HEK293 (cell line): Measurements from ENCODE around the gene CLIC4.

Source experiments
- CTCF ChIA-PET: fragments of 350-600 bp; formaldehyde crosslinking; extraction: SDS; loops from one replicate; lab custom pipeline; 2021; ENCODE audit warnings: antibody characterized with exemption; lab: Yijun Ruan, JAX
- POLR2A ChIA-PET: fragments of 300-600 bp; formaldehyde crosslinking; extraction: SDS; loops from one replicate; lab custom pipeline; 2020; ENCODE audit warnings: antibody characterized with exemption, inconsistent platforms; lab: Yijun Ruan, JAX
- H3K27ac ChIP-seq: fragments of 200-500 bp; sonication (Bioruptor generic); 2 replicates; pipeline ENCODE4 v1.5.1; 2014; ENCODE audit warnings: low read depth, low read length, control low read depth, inconsistent platforms; ENCODE audit errors: extremely low read depth
- H3K36me3 ChIP-seq, 2 experiments: fragments of 200-500 bp in 1 of 2; sonication (Bioruptor generic) in 1 of 2; 1 replicate in 1 of 2; 2 replicates in 1 of 2; pipeline ENCODE4 v1.5.1; 2014 to 2017; ENCODE audit warnings: inconsistent platforms in 2 of 2, low read length in 2 of 2; ENCODE audit not compliant: control insufficient read depth in 2 of 2, insufficient read depth in 1 of 2
- H3K4me1 ChIP-seq: fragments of 200-500 bp; sonication (Bioruptor generic); 2 replicates; pipeline ENCODE4 v1.5.1; 2014; ENCODE audit warnings: mild to moderate bottlenecking, low read length, inconsistent platforms; ENCODE audit not compliant: control insufficient read depth, insufficient read depth
- H3K4me3 ChIP-seq: 2 replicates; pipeline ENCODE4 v1.5.1; 2011; ENCODE audit warnings: low read depth, mild to moderate bottlenecking, control low read depth, low read length, moderate library complexity
- H3K9me3 ChIP-seq: fragments of 200-500 bp; sonication (Bioruptor generic); 2 replicates; pipeline ENCODE4 v1.5.1; 2014; ENCODE audit warnings: low read depth, low read length, inconsistent platforms; ENCODE audit not compliant: control insufficient read depth, insufficient read depth
- CTCF ChIP-seq: fragments of 450-650 bp; formaldehyde crosslinking; IDR thresholded peaks from 2 replicates; pipeline ENCODE4 v1.5.1; 2016; ENCODE audit warnings: missing biosample characterization, missing genetic modification characterization
- GLI4 ChIP-seq: fragments of 450-650 bp; formaldehyde crosslinking; IDR thresholded peaks from 2 replicates; pipeline ENCODE4 v1.5.1; 2016; ENCODE audit warnings: missing biosample characterization, missing genetic modification characterization
- INSM2 ChIP-seq: fragments of 450-650 bp; formaldehyde crosslinking; IDR thresholded peaks from 2 replicates; pipeline ENCODE4 v1.5.1; 2016; ENCODE audit warnings: missing biosample characterization, missing genetic modification characterization
- MEIS1 ChIP-seq: sonication (generic); formaldehyde crosslinking; IDR thresholded peaks from 2 replicates; pipeline ENCODE4 v1.8.1; 2022; ENCODE audit warnings: missing genetic modification reagents, mild to moderate bottlenecking, borderline replicate concordance
- MYNN ChIP-seq: fragments of 450-650 bp; formaldehyde crosslinking; IDR thresholded peaks from 2 replicates; pipeline ENCODE4 v1.5.1; 2016; ENCODE audit warnings: missing biosample characterization, missing genetic modification characterization, borderline replicate concordance
- PBX3 ChIP-seq: sonication (generic); formaldehyde crosslinking; IDR thresholded peaks from 2 replicates; pipeline ENCODE4 v1.8.1; 2022; ENCODE audit warnings: mild to moderate bottlenecking, moderate library complexity, missing genetic modification reagents
- PRDM1 ChIP-seq: fragments of 450-650 bp; formaldehyde crosslinking; IDR thresholded peaks from 2 replicates; pipeline ENCODE4; 2016; ENCODE audit warnings: missing biosample characterization, missing genetic modification characterization
- PRDM10 ChIP-seq: fragments of 450-650 bp; formaldehyde crosslinking; IDR thresholded peaks from 2 replicates; pipeline ENCODE4 v1.5.1; 2016; ENCODE audit warnings: missing biosample characterization, missing genetic modification characterization
- PRDM6 ChIP-seq: fragments of 450-650 bp; formaldehyde crosslinking; IDR thresholded peaks from 2 replicates; pipeline ENCODE4 v1.5.1; 2017; ENCODE audit warnings: missing biosample characterization, missing genetic modification characterization
- SCRT1 ChIP-seq: fragments of 450-650 bp; formaldehyde crosslinking; IDR thresholded peaks from 2 replicates; pipeline ENCODE4 v1.5.1; 2016; ENCODE audit warnings: missing biosample characterization, missing genetic modification characterization, borderline replicate concordance
- ZBTB17 ChIP-seq: fragments of 450-650 bp; formaldehyde crosslinking; IDR thresholded peaks from 2 replicates; pipeline ENCODE4 v1.5.1; 2016; ENCODE audit warnings: missing biosample characterization, missing genetic modification characterization
- ZFP3 ChIP-seq: fragments of 450-650 bp; formaldehyde crosslinking; IDR thresholded peaks from 2 replicates; pipeline ENCODE4 v1.5.1; 2016; ENCODE audit warnings: low read depth, missing biosample characterization, missing genetic modification characterization
- ZNF121 ChIP-seq: fragments of 450-650 bp; formaldehyde crosslinking; IDR thresholded peaks from 2 replicates; pipeline ENCODE4 v1.5.1; 2016; ENCODE audit warnings: missing biosample characterization, missing genetic modification characterization
- ZNF174 ChIP-seq: fragments of 450-650 bp; formaldehyde crosslinking; IDR thresholded peaks from 2 replicates; pipeline ENCODE4 v1.5.0; 2017; ENCODE audit warnings: missing biosample characterization, mild to moderate bottlenecking, missing genetic modification characterization
- ZNF211 ChIP-seq: fragments of 450-650 bp; formaldehyde crosslinking; IDR thresholded peaks from 2 replicates; pipeline ENCODE4 v1.5.1; 2016; ENCODE audit warnings: low read depth, missing biosample characterization, missing genetic modification characterization
- ZNF311 ChIP-seq: fragments of 450-650 bp; formaldehyde crosslinking; IDR thresholded peaks from 2 replicates; pipeline ENCODE4 v1.5.1; 2017; ENCODE audit warnings: missing biosample characterization, missing genetic modification characterization, borderline replicate concordance
- ZNF529 ChIP-seq: fragments of 450-650 bp; formaldehyde crosslinking; IDR thresholded peaks from 2 replicates; pipeline ENCODE4 v1.5.1; 2017; ENCODE audit warnings: missing genetic modification characterization, missing biosample characterization; ENCODE audit not compliant: insufficient replicate concordance
- ZNF555 ChIP-seq: fragments of 450-650 bp; formaldehyde crosslinking; conservative IDR thresholded peaks from 2 replicates; pipeline ENCODE4 v1.5.1; 2017; ENCODE audit warnings: missing biosample characterization, mild to moderate bottlenecking, missing genetic modification characterization, inconsistent platforms
- ZNF600 ChIP-seq: fragments of 450-650 bp; formaldehyde crosslinking; IDR thresholded peaks from 2 replicates; pipeline ENCODE4 v1.5.1; 2016; ENCODE audit warnings: missing biosample characterization, missing genetic modification characterization
- ZNF670 ChIP-seq: fragments of 450-650 bp; formaldehyde crosslinking; IDR thresholded peaks from 2 replicates; pipeline ENCODE4 v1.5.1; 2016; ENCODE audit warnings: missing biosample characterization, missing genetic modification characterization, low read depth
- ZNF843 ChIP-seq: fragments of 450-650 bp; formaldehyde crosslinking; IDR thresholded peaks from 2 replicates; pipeline ENCODE4 v1.5.1; 2016; ENCODE audit warnings: missing biosample characterization, missing genetic modification characterization

Gene CLIC4

GRCh38 chr1:24748191-24749121 lies 3.2 kb downstream of the CLIC4 start (continued):
- TF ChIP-seq PRDM6 (tag by site-specific recombination) (no peak), ZNF529 (no peak), PRDM10 (peak; percentile 89)
- TF ChIP-seq, all 188 proteins: peak for 4

- Histone ChIP-seq H3K4me1 (peaks cover 14% of the 10 kb centered on the region), H3K9me3 (no peaks in the 10 kb centered on the region), H3K4me3 (no peak overlapping the region), H3K27ac (no peak overlapping the region), H3K36me3 (peaks cover 0 to 3% of the 10 kb centered on the region in 2 experiments; a peak in 1 of 3 replicates)
- ChIA-PET CTCF (interaction anchor here (0.6 to 1.9 kb wide), 5 partner anchors 19 to 883 kb away, joined by 3 to 12 read pairs (median 3); no protein-coding TSS in a partner anchor), POLR2A (interaction anchor here (0.6 kb wide), 1 partner anchor 14 kb away, joined by 12 read pairs; no protein-coding TSS in a partner anchor)
- TF ChIP-seq PRDM1 (0 out of 2 replicates have a peak, but pooled peaks have one; percentile 12), ZNF600 (0 out of 2 replicates have a peak, but pooled peaks have one; percentile 14), MEIS1 (no peak)
Measured at GRCh38 chr1:24749252-24749651, 4.0 kb downstream of the CLIC4 start.

GRCh38 chr1:24749886-24750285 lies 4.6 kb downstream of the CLIC4 start:
- ChIA-PET POLR2A (no interaction called here), CTCF (interaction anchor here (0.6 to 1.9 kb wide), 4 partner anchors 19 to 366 kb away, joined by 3 to 12 read pairs (median 3); no protein-coding TSS in a partner anchor)
- no peaks in the 10 kb centered on the region for H3K9me3 ChIP-seq
- H3K36me3 ChIP-seq, result peaks cover 0 to 3% of the 10 kb centered on the region in 2 experiments; a peak in 1 of 3 replicates
- no peak overlapping the region for H3K27ac ChIP-seq
- H3K4me1 ChIP-seq, result peaks cover 14% of the 10 kb centered on the region
- no peak overlapping the region for H3K4me3 ChIP-seq
- TF ChIP-seq PBX3 (CRISPR knock-in tag) (no peak), CTCF (tag by site-specific recombination) (no peak), ZNF121 (tag by site-specific recombination) (no peak), ZFP3 (no peak), ZNF843 (tag by site-specific recombination) (no peak), ZBTB17 (no peak), SCRT1 (tag by site-specific recombination) (no peak), ZNF211 (tag by site-specific recombination) (no peak), ZNF555 (tag by site-specific recombination) (no peak), ZNF174 (no peak), INSM2 (tag by site-specific recombination) (no peak), MYNN (tag by site-specific recombination) (no peak), GLI4 (no peak), ZNF311 (tag by site-specific recombination) (no peak), ZNF670 (tag by site-specific recombination) (no peak)
